Urothelium cell line (cell line): ENCODE measurements around the gene PICALM.
"Not testable (repeated sequence)": the region's sequence is repeated elsewhere in the genome, so short reads cannot be mapped to it uniquely, and the experiment has no call there.

Source experiments
- DNase-seq: peaks from one replicate; pipeline ENCODE4 v3.0.0; 2011; ENCODE audit warnings: low spot score, mixed read lengths
- FAIRE-seq: peaks from 2 replicates; lab custom pipeline; 2011; peaks lifted over from hg19 to GRCh38; lab: Jason Lieb, UNC

Gene PICALM

GRCh38 chr11:86068951-86069407 is at the start of gene PICALM:
PICALM (minus strand) TSS chr11:86069084; CDS start chr11:86068780, 304 bp downstream.
- peak; percentile 90 for FAIRE-seq
- peak; percentile 98 for DNase-seq

- no peak for DNase-seq
- FAIRE-seq = no peak
These were observed 49.4 kb upstream of the PICALM start for GRCh38 chr11:86118253-86118652.

GRCh38 chr11:86117712-86118063 is 48.8 kb upstream of the PICALM start:
- FAIRE-seq (no peak), DNase-seq (no peak)

- FAIRE-seq (no peak), DNase-seq (peak; percentile 29)
These were observed 48.3 kb upstream of the PICALM start for GRCh38 chr11:86117001-86117711.

- DNase-seq (peak; percentile 63), FAIRE-seq (no peak)
These were observed 47.5 kb upstream of the PICALM start for GRCh38 chr11:86116386-86116726.

GRCh38 chr11:86115542-86116385 is 46.9 kb upstream of the PICALM start:
- no peak for FAIRE-seq

GRCh38 chr11:86108890-86109638 is 40.2 kb upstream of the PICALM start:
- FAIRE-seq (no peak), DNase-seq (no peak)

More at GRCh38 chr11:86115542-86116385, 46.9 kb upstream of the PICALM start:
- peak; percentile 36 for DNase-seq

GRCh38 chr11:86108191-86108590 is 39.3 kb upstream of the PICALM start:
- DNase-seq = no peak
- FAIRE-seq = no peak

GRCh38 chr11:86106916-86107315 is 38.0 kb upstream of the PICALM start:
- DNase-seq = no peak
- FAIRE-seq = no peak

- FAIRE-seq = not testable (repeated sequence)
These were observed 37.1 kb upstream of the PICALM start for GRCh38 chr11:86106031-86106430.

GRCh38 chr11:86105601-86106000 is 36.7 kb upstream of the PICALM start:
- not testable (repeated sequence) for DNase-seq, FAIRE-seq

More at GRCh38 chr11:86106031-86106430, 37.1 kb upstream of the PICALM start:
- not testable (repeated sequence) for DNase-seq

GRCh38 chr11:86103808-86104207 is 34.9 kb upstream of the PICALM start:
- FAIRE-seq (no peak), DNase-seq (no peak)

- FAIRE-seq = no peak
- DNase-seq = no peak
These were observed 33.1 kb upstream of the PICALM start for GRCh38 chr11:86101941-86102407.

GRCh38 chr11:86101493-86101892 is 32.6 kb upstream of the PICALM start:
- FAIRE-seq (no peak), DNase-seq (no peak)

- no peak for FAIRE-seq
- DNase-seq = no peak
These were observed 31.0 kb upstream of the PICALM start for GRCh38 chr11:86099874-86100273.

GRCh38 chr11:86097980-86098379 is 29.1 kb upstream of the PICALM start:
- FAIRE-seq (no peak), DNase-seq (no peak)

GRCh38 chr11:86091566-86091965 is 22.7 kb upstream of the PICALM start:
- DNase-seq (no peak), FAIRE-seq (no peak)

GRCh38 chr11:86091086-86091485 is 22.2 kb upstream of the PICALM start:
- no peak for FAIRE-seq

GRCh38 chr11:86089659-86090058 is 20.8 kb upstream of the PICALM start:
- DNase-seq = no peak
- no peak for FAIRE-seq

More at GRCh38 chr11:86091086-86091485, 22.2 kb upstream of the PICALM start:
- no peak for DNase-seq

- not testable (repeated sequence) for DNase-seq
These were observed 18.8 kb upstream of the PICALM start for GRCh38 chr11:86087688-86088087.

GRCh38 chr11:86087256-86087655 is 18.4 kb upstream of the PICALM start:
- no peak for FAIRE-seq
- no peak for DNase-seq

More at GRCh38 chr11:86087688-86088087, 18.8 kb upstream of the PICALM start:
- not testable (repeated sequence) for FAIRE-seq
